ENCODE measurements around the gene ERMAP.
"Not testable (repeated sequence)": the region's sequence is repeated elsewhere in the genome, so short reads cannot be mapped to it uniquely, and the experiment has no call there.

Gene ERMAP

GRCh38 chr1:42845193-42845592 is 28.3 kb downstream of the ERMAP start:
- DNase-seq (ENCODE audit: low read depth in 2 of 2), result no peak

DNA sequence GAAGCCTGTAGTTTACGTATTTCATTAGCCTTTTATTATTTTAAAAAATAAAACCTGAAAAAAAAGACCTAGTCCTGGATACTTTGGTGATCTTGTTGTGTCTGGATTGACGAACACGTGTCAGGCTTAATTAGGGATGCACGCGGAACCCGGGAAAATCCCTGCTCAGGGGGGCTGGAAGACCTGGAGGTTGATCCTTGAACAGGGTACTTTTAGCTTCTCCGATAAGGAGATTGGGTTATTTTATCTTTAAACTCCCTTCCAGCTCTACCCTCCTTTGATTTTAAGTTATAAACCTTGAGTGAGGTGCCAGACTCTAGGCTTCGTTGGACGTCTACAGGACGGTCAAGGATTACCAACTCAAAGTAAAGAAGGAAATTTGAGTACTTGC is 28.9 kb downstream of the ERMAP start:
- DNase-seq (ENCODE audit: low read depth in 2 of 2), result no peak

- DNase-seq (ENCODE audit: low read depth in 2 of 2), result peak; percentile 81 to 82
Measured at GRCh38 chr1:42846257-42847110, 29.6 kb downstream of the ERMAP start, which contains the start of gene ZNF691. ZNF691 (plus strand) TSS chr1:42846613; CDS start chr1:42849659, 3,046 bp downstream.

- DNase-seq (ENCODE audit: low read depth in 2 of 2), result no peak
Measured at GRCh38 chr1:42847111-42847595, 30.2 kb downstream of the ERMAP start.

GRCh38 chr1:42847721-42848460 is 31.0 kb downstream of the ERMAP start:
- no peak for DNase-seq (ENCODE audit: low read depth in 2 of 2)

GRCh38 chr1:42848823-42849537 is 32.1 kb downstream of the ERMAP start:
- no peak for DNase-seq (ENCODE audit: low read depth in 2 of 2)

- no peak for DNase-seq (ENCODE audit: low read depth in 2 of 2)
Measured at GRCh38 chr1:42849944-42850343, 33.0 kb downstream of the ERMAP start.

GRCh38 chr1:42851420-42851819 is 34.5 kb downstream of the ERMAP start:
- DNase-seq (ENCODE audit: low read depth in 2 of 2), result no peak

DNA sequence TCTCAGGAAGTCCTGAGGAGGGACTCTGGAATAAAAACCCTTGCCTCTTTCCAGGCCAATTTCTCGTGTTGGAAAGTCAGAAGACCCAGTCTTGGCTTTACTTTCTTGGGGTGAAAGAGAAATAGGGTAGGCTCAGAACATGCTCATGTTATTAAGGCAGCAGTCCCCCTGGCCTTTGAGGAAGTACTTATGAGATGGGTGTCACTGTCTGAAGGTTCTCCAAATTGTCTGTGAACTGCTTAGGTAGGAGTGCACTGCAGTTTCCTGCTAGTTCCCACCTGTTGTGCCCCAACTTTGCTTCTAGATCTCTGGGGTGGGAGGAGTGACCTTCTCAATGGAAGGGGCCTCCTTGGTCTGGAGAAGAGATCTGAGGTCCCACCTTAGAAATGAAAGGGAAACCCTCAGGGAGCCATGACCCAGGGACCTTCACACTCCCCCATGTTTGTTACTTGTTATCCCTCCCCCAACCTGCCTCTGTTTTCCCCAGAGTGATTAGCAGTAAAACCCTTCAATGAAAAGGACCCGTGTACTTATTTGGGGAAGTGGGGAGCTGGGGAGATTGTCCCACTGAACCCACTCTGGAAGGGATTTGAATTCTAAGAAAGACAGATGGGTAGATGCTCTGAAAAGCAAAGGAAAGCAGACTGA is 35.2 kb downstream of the ERMAP start:
- DNase-seq (ENCODE audit: low read depth in 2 of 2), result no peak

DNA sequence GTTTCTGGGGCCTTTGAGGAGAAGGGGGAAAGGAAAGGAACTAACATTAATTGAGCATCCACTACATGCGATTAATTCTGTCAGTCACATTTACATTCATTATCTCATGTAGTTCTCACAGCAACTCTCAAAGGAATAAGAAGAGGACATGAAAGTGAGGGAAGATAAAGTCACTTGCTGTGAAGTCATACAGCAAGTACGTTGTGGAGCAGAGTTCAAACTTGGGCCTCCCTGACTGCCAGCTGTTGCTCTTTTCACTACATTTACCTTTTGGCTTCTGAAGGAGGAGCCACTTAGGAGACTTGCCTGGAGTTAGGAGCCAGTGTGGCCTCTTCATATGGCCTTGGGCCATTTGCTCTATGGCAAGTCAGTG is 35.7 kb downstream of the ERMAP start:
- DNase-seq (ENCODE audit: low read depth in 2 of 2), result no peak

DNA sequence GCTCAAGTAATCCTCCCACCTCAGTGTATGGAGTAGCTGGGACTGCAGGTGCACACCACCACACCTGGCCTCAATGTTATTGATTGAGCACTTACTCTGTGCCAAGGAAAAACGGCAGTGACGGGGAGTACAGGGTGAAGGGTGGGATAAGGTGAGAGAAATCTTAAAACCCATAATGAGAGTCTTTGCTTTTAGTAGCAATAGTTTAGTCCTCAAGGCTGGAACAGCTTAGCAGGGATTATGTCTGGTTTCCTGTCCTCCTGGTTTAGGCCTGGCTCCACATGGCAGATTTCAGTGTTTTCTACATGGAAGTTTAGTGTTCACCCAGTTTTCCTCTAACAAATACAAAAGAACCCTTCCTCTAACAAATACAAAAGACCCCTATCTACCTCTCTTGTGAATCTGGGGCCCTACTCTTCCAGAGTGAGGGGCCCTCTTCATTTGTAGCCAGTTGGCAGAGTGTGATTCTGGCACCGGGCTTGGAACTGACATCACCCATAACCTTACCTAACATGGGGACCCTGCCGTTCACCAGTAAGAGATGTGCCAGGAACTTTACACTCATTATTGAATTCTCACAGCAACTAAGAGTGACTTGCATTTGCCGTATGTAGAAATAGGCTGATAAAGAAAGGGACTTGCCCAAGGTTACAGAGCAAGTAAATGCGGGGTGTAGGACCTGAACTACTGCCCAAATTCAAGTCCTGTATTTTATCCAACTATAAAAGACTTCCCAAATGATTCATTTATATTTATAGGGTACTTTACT is 36.4 kb downstream of the ERMAP start:
- no peak for DNase-seq (ENCODE audit: low read depth in 2 of 2)

DNA sequence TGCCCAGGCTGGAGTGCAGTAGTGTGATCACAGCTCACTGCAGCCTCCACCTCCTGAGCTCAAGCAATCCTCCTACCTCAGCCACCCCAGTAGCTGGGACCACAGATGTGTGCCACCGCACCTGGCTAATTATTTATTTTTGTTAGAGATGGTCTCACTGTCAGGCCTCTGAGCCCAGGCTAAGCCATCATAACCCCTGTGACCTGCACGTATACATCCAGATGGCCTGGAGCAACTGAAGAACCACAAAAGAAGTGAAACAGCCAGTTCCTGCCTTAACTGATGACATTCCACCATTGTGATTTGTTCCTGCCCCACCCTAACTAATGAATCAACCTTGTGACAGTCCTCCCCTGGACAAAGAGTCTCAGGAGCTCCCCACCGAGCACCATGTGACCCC is 39.6 kb downstream of the ERMAP start:
- DNase-seq (ENCODE audit: low read depth in 2 of 2), result not testable (repeated sequence)

GRCh38 chr1:42859366-42859765 is 42.4 kb downstream of the ERMAP start:
- not testable (repeated sequence) for DNase-seq (ENCODE audit: low read depth in 2 of 2)

GRCh38 chr1:42860339-42861013 is 43.6 kb downstream of the ERMAP start:
- no peak for DNase-seq (ENCODE audit: low read depth in 2 of 2)

- no peak for DNase-seq (ENCODE audit: low read depth in 2 of 2)
Measured at GRCh38 chr1:42861014-42861399, 44.1 kb downstream of the ERMAP start.

- DNase-seq (ENCODE audit: low read depth in 2 of 2), result no peak
Measured at GRCh38 chr1:42866549-42866948, 49.6 kb downstream of the ERMAP start.

GRCh38 chr1:42868466-42868865 is 51.5 kb downstream of the ERMAP start:
- not testable (repeated sequence) for DNase-seq (ENCODE audit: low read depth in 2 of 2)

DNA sequence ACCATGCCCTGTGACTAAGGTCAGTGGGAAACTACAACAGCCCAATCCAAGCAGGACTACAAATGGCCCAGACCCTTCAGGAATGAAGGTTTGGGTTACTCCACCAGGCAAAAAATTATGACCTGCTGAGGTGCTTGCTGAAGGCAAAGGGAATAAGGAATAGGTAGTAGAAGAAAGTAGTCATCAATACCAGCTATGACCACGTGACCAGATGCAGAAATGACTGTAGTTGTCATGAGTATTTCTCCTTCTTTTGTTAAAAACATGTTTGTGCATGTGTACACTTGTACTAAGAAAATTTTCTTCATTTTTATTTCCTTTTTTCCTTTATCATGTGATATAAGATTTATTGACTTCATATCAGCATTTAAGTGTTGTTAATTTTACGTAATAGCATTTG is 52.3 kb downstream of the ERMAP start:
- not testable (repeated sequence) for DNase-seq (ENCODE audit: low read depth in 2 of 2)

DNA sequence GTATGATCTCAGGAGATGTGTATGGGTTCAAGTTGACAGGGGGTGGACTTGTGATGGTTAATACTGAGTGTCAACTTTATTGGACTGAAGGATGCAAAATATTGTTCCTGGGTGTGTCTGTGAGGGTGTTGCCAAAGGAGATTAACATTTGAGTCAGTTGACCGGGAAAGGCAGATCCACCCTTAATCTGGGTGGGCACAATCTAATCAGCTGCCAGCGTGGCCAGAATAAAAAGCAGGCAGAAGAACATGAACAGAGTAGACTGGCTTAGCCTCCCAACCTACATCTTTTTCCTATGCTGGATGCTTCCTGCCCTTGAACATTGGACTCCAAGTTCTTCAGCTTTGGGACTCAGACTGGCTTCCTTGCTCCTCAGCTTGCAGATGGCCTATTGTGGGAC is 52.8 kb downstream of the ERMAP start:
- not testable (repeated sequence) for DNase-seq (ENCODE audit: low read depth in 2 of 2)

DNA sequence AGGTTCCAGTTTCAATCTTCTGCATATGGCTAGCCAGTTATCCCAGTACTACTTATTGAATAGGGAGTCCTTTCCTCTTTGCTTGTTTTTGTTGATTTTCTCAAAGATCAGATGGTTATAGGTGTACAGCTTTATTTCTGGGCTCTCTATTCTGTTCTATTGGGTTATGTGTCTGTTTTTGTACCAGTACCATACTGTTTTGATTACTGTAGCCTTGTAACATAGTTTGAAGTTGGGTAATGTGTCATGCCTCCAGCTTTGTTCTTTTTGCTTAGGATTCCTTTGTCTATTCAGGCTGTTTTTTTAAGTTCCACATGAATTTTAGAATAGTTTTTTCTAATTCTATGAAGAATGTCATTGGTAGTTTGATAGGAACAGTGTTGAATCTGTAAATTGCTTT is 56.2 kb downstream of the ERMAP start:
- not testable (repeated sequence) for DNase-seq (ENCODE audit: low read depth in 2 of 2)

Measured in stimulated activated CD8-positive, alpha-beta memory T cell treated with anti-CD3 and anti-CD28 coated beads, Interleukin-7, amount 100 ng/mL, for 4 hours (primary cell).